HG03439 (cell line): ENCODE results near the gene MFN2.
A peak's percentile ranks its signal among the peaks of the same experiment; 100 is the strongest.
"Not testable (repeated sequence)": the region's sequence is repeated elsewhere in the genome, so short reads cannot be mapped to it uniquely, and the experiment has no call there.

Source experiments
- ATAC-seq: cut with Tn5 transposase; IDR thresholded peaks from one replicate; pipeline ENCODE4 v1.9.1; 2021; ENCODE audit warnings: mild to moderate bottlenecking, moderate library complexity; ENCODE audit not compliant: unreplicated experiment

Gene MFN2

DNA sequence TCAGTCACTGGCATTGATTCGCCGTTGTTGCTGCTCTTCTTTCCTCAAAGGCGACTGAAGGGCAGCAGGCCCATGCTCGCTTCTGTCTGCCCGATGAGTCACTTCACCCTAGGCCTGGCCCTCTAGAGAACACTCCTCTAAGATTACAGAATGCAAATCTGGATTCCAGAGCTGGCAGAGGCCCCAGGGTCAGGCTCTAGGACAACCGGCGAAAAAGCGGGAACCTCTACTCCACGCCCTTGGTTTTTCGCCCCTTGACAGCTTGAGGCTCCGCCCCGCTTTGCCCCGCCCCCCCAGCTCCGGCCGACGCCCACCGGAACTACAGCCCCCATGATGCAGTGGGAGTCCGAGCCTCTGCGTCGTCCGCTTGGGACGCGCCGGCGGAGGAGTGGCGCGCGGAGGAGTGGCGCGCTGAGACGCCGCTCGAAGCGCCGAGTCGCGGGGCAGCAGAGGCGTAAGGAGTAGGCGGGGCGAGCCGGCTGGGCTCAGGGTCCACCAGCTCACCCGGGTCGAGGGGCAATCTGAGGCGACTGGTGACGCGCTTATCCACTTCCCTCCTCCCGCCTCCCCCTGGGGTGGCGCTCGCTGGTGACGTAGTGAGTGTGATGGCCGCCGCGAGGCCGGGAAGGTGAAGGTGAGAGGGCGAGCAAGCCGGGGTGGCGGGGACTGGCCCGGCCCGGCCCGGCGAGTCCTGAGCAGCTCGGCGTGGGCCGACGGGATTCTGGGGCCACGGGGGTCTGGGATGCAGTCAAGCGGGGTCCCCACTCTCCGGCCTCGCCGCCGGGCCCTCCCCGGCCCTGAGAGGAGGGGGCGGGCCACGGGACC is at the start of gene MFN2:
Gene MFN2 (plus strand): TSS at position 594 of the 825 bp plus-strand sequence. CDS start 8,725 bp downstream, outside the sequence.
- peak; percentile 88 for ATAC-seq

DNA sequence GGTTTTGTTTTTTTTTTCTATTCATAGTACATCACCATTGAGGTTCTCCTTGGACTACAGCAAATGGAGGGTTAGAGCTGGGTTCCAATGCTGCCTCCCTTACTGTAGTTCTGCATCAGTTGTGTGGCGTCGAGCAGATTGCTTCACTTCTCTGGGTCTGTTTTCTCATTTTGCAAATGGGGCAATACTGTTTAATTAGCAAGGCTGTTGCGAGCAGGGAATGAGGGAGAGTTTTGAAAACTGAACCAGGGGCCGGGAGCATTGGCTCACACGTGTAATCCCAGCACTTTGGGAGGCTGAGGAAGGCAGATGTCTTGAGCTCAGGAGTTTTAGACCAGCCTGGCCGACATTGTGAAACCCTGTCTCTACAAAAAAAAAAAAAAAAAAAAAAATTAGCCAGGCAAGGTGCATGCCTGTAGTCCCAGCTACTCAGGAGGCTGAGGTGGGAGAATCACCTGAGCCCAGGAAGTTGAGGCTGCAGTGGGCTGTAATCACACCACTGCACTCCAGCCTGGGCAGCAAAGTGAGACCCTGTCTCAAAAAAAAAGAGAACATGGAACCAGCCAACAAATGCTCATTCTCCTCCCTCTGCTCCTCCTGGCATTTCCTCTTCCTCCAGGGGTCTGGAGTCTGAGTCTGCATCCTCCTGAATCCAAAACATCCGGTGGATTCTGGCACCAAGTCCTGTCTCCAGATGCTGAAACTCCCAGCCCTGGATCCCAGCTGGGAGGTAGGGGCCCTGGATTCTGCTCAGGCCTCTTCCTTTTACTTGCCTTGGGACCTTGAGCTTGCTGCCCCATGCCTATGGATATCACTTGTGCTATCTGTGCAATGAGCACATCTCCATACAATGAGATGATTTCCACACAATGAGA is 49.4 kb upstream of the MFN2 start:
- ATAC-seq = no peak

- ATAC-seq = no peak
Observed at GRCh38 chr1:11931845-11932244, 48.4 kb upstream of the MFN2 start.

DNA sequence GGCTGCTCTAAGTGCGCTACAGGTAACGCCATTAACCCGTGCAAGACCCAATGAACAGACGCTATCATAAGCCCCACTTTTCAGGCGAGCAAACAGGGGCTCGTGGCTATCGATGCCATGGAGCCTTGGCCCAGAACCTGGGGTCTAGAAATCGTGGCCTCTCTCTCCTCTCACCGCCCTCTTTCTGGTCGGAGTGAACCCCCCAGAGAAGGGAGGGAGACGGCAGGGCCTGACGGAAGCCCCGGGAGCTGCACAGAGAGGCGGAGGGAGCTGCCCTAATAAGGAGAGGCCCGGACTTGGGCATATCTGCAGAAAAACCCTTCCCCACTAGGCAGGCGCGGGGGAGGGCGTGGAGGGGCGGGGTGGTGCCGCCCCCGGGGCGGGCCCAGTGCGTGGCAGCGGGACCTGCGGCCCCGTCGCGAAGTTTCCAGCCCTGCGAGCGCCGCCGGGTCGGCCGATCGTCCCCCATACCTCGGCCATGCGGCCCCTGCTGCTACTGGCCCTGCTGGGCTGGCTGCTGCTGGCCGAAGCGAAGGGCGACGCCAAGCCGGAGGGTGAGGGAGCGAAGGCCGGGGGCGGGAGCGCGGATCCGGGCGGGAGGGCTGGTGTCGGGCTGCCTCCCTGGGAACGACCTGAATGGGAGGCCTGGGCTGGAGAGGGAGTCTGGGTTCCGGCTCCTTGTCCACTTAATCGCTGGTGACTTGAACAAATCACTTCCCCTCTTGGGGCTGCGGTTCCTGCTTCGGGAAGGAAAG is 45.8 kb upstream of the MFN2 start, which contains the start of gene PLOD1:
Gene PLOD1 (plus strand): TSS at position 416 of the 755 bp plus-strand sequence. CDS start 63 bp downstream, at position 479.
- peak; percentile 81 for ATAC-seq

DNA sequence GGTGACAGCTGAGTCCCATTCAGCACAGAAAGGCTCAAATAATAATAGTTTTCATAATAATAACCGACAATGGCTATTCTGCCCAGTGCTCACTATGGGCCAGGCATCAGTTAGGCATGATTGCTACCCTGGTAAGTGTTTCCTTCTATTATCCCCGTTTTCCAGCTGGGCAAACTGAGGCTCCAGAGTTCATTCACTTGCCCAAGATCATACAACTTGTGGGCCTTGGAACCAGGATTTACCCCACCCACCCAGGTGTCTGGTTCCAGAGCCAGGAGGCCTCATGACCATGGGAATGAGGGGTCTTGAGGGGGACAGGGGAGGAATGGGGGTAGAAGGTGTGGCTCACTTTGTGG is 45.2 kb upstream of the MFN2 start:
- no peak for ATAC-seq

DNA sequence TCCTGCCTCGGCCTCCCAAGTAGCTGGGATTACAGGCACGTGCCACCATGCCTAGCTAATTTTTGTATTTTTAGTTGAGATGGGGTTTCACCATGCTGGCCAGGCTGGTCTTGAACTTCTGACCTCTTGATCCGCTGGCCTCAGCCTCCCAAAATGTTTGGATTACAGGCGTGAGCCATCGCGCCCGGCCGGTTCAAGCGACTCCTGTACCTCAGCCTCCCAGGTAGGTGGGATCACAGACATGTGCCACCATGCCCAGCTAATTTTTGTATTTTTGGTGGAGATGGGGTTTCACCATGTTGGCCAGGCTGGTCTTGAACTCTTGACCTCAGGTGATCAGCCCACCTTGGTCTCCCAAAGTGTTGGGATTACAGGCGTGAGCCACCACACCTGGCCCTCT is 44.5 kb upstream of the MFN2 start:
- not testable (repeated sequence) for ATAC-seq

DNA sequence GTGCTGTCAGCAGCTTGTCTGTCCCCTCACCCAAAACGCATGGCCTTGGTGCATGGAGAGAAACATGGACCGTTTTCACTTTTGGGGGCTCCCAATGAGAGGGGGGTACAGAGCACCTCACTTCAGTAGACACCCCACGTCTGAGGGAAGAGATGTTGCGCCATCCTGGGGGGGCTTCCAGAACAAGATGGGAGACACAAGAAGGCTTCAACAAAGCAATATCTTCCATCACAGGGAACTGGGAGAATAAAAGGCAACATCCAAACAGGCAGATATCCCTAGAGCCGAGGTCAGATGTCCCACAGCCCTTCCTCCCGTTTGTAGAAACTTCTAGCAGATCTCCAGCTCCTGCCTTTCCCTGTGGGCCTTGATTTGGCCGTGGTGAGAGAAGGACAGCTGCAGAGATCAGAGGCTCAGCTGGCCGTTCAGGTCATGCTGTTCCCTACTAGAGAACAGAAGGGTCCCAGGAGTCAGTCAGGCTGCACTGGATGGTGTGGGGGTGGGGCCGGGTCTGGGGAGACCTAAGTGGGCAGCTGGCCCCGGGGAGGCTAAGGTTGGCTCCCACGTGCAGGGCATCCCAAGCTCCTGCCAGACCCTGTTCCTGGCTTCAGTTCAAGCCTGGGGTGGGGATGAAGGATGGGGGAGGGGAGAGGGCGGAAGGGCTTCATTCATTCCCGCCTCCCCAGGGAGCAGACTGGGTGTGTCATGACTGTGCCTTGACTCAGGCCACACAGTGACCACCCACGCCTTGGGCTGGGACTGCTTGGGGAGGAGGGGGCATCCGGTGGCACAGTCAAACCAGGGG is 41.3 kb upstream of the MFN2 start:
- no peak for ATAC-seq

- not testable (repeated sequence) for ATAC-seq
Observed at GRCh38 chr1:11939794-11940193, 40.5 kb upstream of the MFN2 start.

GRCh38 chr1:11940260-11940921 is 39.9 kb upstream of the MFN2 start:
- ATAC-seq = no peak

DNA sequence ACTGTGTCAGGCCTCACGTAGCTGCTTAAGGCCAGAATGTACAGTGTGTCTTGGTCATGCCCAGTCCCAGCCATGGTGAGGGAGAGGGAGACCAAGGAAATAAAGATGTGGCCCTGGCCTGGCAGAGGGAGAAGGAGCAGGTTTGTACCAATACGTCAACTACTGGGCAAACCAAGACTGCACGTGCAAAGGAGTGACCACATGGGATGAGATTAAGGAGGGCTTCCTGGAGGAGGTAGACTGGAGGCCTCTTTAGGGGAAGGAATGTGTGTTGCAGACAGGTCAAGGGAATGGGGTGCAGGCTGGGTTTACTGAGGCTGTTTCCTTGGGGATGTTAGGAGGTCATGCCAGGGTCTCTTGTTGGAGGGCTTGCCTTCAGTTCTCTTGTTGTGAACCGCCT is 38.0 kb upstream of the MFN2 start:
- no peak for ATAC-seq

DNA sequence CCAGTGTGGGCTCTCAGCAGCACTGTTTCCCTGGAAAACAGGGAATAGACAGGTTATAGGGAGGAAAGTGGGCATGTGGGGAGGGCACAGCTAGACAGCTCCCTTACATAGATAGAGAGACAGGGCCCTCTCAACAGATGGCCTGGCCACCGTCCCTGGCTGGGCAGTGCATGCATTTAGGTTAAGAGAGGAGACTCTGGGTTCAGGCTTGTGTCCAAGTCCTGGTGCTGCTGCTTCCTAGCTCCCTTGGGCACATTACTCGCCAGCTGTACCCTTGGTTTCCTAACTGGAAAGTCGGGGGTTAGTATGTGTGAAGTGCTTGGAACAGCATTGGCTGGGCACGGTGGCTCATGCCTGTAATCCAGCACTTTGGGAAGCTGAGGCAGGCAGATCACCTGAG is 36.6 kb upstream of the MFN2 start:
- ATAC-seq = no peak

DNA sequence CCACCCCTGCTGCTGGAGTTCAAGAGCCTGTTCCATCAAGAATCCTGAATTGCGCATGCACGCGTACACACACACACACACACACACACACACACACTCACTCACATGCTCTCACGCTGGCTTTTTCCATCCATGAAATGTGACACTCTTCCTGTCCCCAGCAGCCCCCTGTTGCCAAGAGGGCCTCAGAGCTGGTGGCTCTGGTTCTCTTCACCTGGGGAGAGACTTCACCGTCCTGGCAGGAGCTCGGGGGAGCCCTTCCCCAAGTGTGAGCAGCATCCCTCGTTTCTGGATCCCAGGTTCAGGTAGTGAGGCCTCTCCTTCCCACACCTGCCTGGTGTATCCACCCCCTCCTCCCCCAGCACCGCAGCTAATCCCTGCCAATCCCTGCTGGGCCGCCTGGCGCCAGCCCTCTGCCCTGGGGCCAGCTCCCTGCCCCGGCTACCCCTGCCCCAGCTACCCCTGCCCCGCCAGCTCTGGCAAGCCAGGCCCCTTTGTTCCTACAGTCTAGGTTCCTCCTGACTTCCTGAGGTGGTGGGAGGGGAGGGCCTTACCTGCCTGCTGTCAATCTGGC is 35.8 kb upstream of the MFN2 start:
- no peak for ATAC-seq

- no peak for ATAC-seq
Observed at GRCh38 chr1:11946647-11947046, 33.6 kb upstream of the MFN2 start.

DNA sequence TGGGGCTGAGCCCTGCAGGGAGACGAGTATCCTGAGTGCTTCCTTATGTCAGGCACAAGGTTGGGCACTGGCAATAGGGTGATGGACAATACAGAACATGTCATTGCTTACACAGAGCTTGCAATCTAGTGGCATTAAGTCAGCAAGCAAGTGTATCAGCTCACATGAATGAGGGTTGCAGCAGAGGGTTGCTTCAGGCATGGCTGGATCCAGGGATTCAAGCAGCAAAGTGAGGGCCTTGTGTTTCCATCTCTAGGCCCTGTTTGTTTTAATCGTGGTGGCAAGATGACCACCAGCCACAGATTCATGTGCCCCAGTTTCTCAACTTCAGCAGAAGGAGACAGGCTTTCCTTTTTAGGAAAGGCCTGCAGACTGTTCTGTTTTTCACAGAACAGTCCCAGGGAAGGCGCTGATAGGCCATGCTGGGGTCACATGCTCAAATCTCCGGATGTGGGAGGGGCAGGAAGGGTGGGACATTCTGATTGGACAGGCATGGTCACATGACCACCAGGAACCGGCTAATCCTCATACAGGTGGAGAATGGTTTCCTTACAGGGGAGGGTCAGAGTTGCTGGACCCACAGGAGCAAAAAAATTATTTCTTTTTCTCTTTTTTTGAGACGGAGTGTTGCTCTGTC is 31.3 kb upstream of the MFN2 start:
- ATAC-seq = no peak

DNA sequence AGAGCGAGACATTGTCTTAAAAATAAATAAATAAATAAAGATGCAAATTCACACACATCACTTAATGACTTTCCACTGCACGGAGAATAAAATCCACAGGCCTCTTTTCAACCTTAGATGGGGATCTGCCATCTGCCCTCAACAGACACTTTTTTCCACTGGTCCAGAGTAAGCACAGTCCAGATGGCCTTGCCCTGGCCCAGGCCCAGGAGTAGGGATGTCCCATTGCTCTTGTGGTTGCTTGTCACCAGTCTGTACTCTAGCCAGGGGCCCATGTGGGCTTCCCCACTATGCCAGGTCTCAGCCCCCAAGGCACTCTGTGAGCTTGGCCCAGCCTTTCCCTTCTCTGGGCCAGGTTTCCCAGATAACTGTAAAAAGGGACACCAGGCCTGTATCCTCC is 28.3 kb upstream of the MFN2 start:
- ATAC-seq = no peak

- ATAC-seq = no peak
Observed at GRCh38 chr1:11952455-11953109, 27.7 kb upstream of the MFN2 start.

- no peak for ATAC-seq
Observed at GRCh38 chr1:11955221-11955620, 25.0 kb upstream of the MFN2 start.

GRCh38 chr1:11957398-11957797 is 22.8 kb upstream of the MFN2 start:
- ATAC-seq = no peak
